Measurements from ENCODE around the gene ACAP1.

DNA sequence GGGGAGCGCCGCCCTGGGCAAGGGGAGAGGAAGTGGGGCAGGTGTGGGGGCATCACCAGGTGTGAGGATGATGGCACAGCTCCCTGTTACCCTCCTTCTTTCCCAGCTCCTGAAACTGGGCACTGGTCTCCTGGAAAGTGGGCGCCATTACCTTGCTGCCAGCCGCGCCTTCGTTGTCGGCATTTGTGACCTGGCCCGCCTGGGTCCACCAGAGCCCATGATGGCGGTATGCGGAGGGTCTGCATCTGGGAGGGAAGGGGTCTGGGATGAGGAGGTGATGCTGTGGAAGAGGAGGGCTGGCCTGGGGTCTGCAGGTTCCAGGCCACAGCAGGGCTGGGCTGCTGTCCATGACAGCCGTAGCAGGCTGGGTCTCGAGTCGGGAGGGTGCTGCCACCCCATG is 5.5 kb downstream of the ACAP1 start:
- TF ChIP-seq CTCF (IDR thresholded peaks at IDR 0.05) (no peak), POLR2A (IDR thresholded peaks at IDR 0.05) (no peak)

Data from stomach (tissue), 4 donors.